H1 (cell line): ENCODE measurements around the gene C2orf78. TPM values are rescaled to one million over a fixed set of nuclear protein-coding genes. Genes with fewer than 3 reads are reported as not detected.

ENCODE experiments used
- CTCF ChIA-PET: fragments of 300-600 bp; sonication (Branson Sonifier 250); formaldehyde crosslinking; loops from one replicate; lab custom pipeline; 2021; ENCODE audit not compliant: partially characterized antibody; lab: Charles Lee
- POLR2A ChIA-PET: fragments of 300-600 bp; sonication (Branson Sonifier 250); formaldehyde crosslinking; loops from one replicate; lab custom pipeline; 2021; ENCODE audit warnings: inconsistent platforms; ENCODE audit not compliant: partially characterized antibody; lab: Charles Lee
- DNase-seq, 2 experiments: peaks; one replicate each; pipeline versions ENCODE4 v3.0.0 to v3.0.0-alpha.2; 2010 to 2022; ENCODE audit warnings: low spot score in 2 of 2, low read depth in 1 of 2, mixed read lengths in 1 of 2
- FAIRE-seq: peaks from 2 replicates; lab custom pipeline; 2011; peaks lifted over from hg19 to GRCh38; lab: Jason Lieb, UNC
- H2AFZ ChIP-seq: 2 replicates; pipeline ENCODE4 v1.8.1; 2012; ENCODE audit warnings: low read length, inconsistent platforms
- H2AK5ac ChIP-seq: 2 replicates; pipeline ENCODE4 v1.6.1; 2013; ENCODE audit warnings: low read depth, low read length
- H2BK120ac ChIP-seq: replicated peaks from 2 replicates; pipeline ENCODE3; 2013; ENCODE audit warnings: low read depth, low read length, inconsistent platforms
- H2BK12ac ChIP-seq: 2 replicates; pipeline ENCODE4 v1.6.1; 2013; ENCODE audit warnings: low read depth, low read length
- H2BK15ac ChIP-seq: 2 replicates; pipeline ENCODE4 v1.6.1; 2013; ENCODE audit warnings: low read length
- H2BK20ac ChIP-seq: 2 replicates; pipeline ENCODE4 v1.6.1; 2013; ENCODE audit warnings: low read length
- H2BK5ac ChIP-seq: 2 replicates; pipeline ENCODE4 v1.6.1; 2013; ENCODE audit warnings: low read depth, low read length
- H3K14ac ChIP-seq: 2 replicates; pipeline ENCODE4 v1.6.1; 2013; ENCODE audit warnings: inconsistent platforms; ENCODE audit not compliant: insufficient read length
- H3K18ac ChIP-seq: 2 replicates; pipeline ENCODE4 v1.6.1; 2013; ENCODE audit warnings: low read length; ENCODE audit errors: extremely low read depth
- H3K23ac ChIP-seq: 2 replicates; pipeline ENCODE4 v1.6.1; 2013; ENCODE audit warnings: inconsistent platforms; ENCODE audit not compliant: insufficient read length
- H3K23me2 ChIP-seq: 2 replicates; pipeline ENCODE4 v1.6.1; 2013; ENCODE audit warnings: low read depth, low read length
- H3K27ac ChIP-seq: 2 replicates; pipeline ENCODE4 v1.6.1; 2011; ENCODE audit warnings: low read depth, low read length, inconsistent platforms
- H3K27me3 ChIP-seq, 4 experiments: replicated peaks in 1 of 4; 1 replicate in 1 of 4; 2 replicates in 3 of 4; pipeline versions ENCODE4 v1.6.1 to v1.8.1; 2011 to 2013; ENCODE audit warnings: low read length in 3 of 4, mild to moderate bottlenecking in 3 of 4, inconsistent platforms in 2 of 4, mixed read lengths in 2 of 4, moderate library complexity in 1 of 4; ENCODE audit not compliant: control insufficient read depth in 3 of 4, insufficient read depth in 3 of 4; ENCODE audit errors: extremely low read depth in 1 of 4
- H3K36me3 ChIP-seq, 4 experiments: 2 replicates each; pipeline versions ENCODE4 v1.6.1 to v1.8.1; 2011 to 2013; ENCODE audit warnings: mild to moderate bottlenecking in 4 of 4, low read length in 3 of 4, moderate library complexity in 2 of 4, control low read depth in 1 of 4, inconsistent platforms in 1 of 4; ENCODE audit not compliant: insufficient read depth in 4 of 4, control insufficient read depth in 2 of 4
- H3K4ac ChIP-seq: replicated peaks from 2 replicates; pipeline ENCODE3; 2013; ENCODE audit warnings: low read length, low read depth, mixed read lengths, inconsistent platforms; ENCODE audit not compliant: insufficient read length
- H3K4me1 ChIP-seq, 4 experiments: replicated peaks in 1 of 4; 1 replicate in 1 of 4; 2 replicates in 3 of 4; pipeline versions ENCODE4 v1.6.1 to v1.8.1; 2011 to 2013; ENCODE audit warnings: low read length in 3 of 4, inconsistent platforms in 2 of 4, mixed read lengths in 1 of 4; ENCODE audit not compliant: insufficient read depth in 4 of 4, control insufficient read depth in 3 of 4
- H3K4me2 ChIP-seq, 2 experiments: 2 replicates each; pipeline versions ENCODE4 v1.6.1 to v1.8.1; 2011 to 2013; ENCODE audit warnings: low read depth in 2 of 2, low read length in 2 of 2, control low read depth in 1 of 2, inconsistent platforms in 1 of 2, mild to moderate bottlenecking in 1 of 2; ENCODE audit not compliant: insufficient read depth in 1 of 2
- H3K4me3 ChIP-seq, 4 experiments: fragments of 200-600, 300-600 bp in 1 of 4; sonication (generic), shearing (Covaris generic), sonication (Bioruptor Twin) in 1 of 4; 2 replicates each; pipeline versions ENCODE4 v1.5.1 to v1.8.1; 2011 to 2016; ENCODE audit warnings: low read length in 4 of 4, low read depth in 3 of 4, control low read depth in 2 of 4, inconsistent platforms in 2 of 4, mild to moderate bottlenecking in 2 of 4, mixed read lengths in 1 of 4, moderate library complexity in 1 of 4; ENCODE audit not compliant: insufficient read depth in 2 of 4; ENCODE audit errors: extremely low read depth in 1 of 4
- H3K56ac ChIP-seq: replicated peaks from 2 replicates; pipeline ENCODE3; 2013; ENCODE audit warnings: low read depth, mild to moderate bottlenecking, mixed read lengths, low read length, inconsistent platforms; ENCODE audit not compliant: insufficient read length
- H3K79me1 ChIP-seq: 2 replicates; pipeline ENCODE4 v1.6.1; 2013; ENCODE audit warnings: low read depth, low read length, control low read depth
- H3K79me2 ChIP-seq, 2 experiments: 2 replicates each; pipeline versions ENCODE4 v1.6.1 to v1.8.1; 2012 to 2013; ENCODE audit warnings: low read length in 2 of 2, mild to moderate bottlenecking in 2 of 2, inconsistent platforms in 1 of 2; ENCODE audit not compliant: insufficient read depth in 2 of 2, control insufficient read depth in 1 of 2
- H3K9ac ChIP-seq, 4 experiments: replicated peaks in 1 of 4; 1 replicate in 1 of 4; 2 replicates in 3 of 4; pipeline versions ENCODE4 v1.6.1 to v1.8.1; 2011 to 2013; ENCODE audit warnings: low read depth in 3 of 4, low read length in 3 of 4, control low read depth in 2 of 4, mild to moderate bottlenecking in 2 of 4, moderate library complexity in 2 of 4, inconsistent platforms in 1 of 4; ENCODE audit errors: extremely low read depth in 1 of 4
- H3K9me3 ChIP-seq, 2 experiments: 2 replicates each; pipeline versions ENCODE4 v1.6.1 to v1.8.1; 2012 to 2013; ENCODE audit warnings: mild to moderate bottlenecking in 2 of 2, moderate library complexity in 2 of 2, control low read depth in 1 of 2, inconsistent platforms in 1 of 2, low read depth in 1 of 2, low read length in 1 of 2, mixed read lengths in 1 of 2; ENCODE audit not compliant: insufficient read depth in 2 of 2
- H4K20me1 ChIP-seq, 2 experiments: replicated peaks in 1 of 2; 2 replicates each; pipeline versions ENCODE3 to v1.8.1; 2011 to 2013; ENCODE audit warnings: inconsistent platforms in 2 of 2, low read length in 2 of 2, mild to moderate bottlenecking in 1 of 2; ENCODE audit not compliant: insufficient read depth in 2 of 2, control insufficient read depth in 1 of 2
- H4K5ac ChIP-seq: 2 replicates; pipeline ENCODE4 v1.6.1; 2013; ENCODE audit warnings: low read length, low read depth, mixed read lengths, inconsistent platforms; ENCODE audit not compliant: insufficient read length
- H4K8ac ChIP-seq: 2 replicates; pipeline ENCODE4 v1.8.0; 2013; ENCODE audit warnings: mild to moderate bottlenecking, moderate library complexity, low read length, inconsistent platforms; ENCODE audit not compliant: insufficient read depth; ENCODE audit errors: extremely low read depth
- H4K91ac ChIP-seq: replicated peaks from 2 replicates; pipeline ENCODE3; 2013; ENCODE audit warnings: low read length, mixed read lengths, inconsistent platforms; ENCODE audit not compliant: insufficient read length
- KDM4A ChIP-seq: IDR thresholded peaks from one replicate; pipeline ENCODE4 v1.7.1; 2012; ENCODE audit warnings: low read depth, mild to moderate bottlenecking, moderate library complexity, low read length, inconsistent platforms; ENCODE audit not compliant: severe bottlenecking
- SAP30 ChIP-seq: fragments of 300-600 bp; sonication (generic); IDR thresholded peaks from 2 replicates; pipeline ENCODE4 v1.7.1; 2012; ENCODE audit warnings: low read length, moderate library complexity, mild to moderate bottlenecking, inconsistent platforms; ENCODE audit not compliant: insufficient read depth, insufficient replicate concordance
- WGBS, 2 experiments: shearing (Covaris generic) in 1 of 2; methylation state at CpG; one replicate each; pipeline versions ENCODE4 v1.1.6 to v1.1.7; 2013 to 2015; ENCODE audit warnings: low lambda C conversion rate in 2 of 2, mixed read lengths in 2 of 2, inconsistent platforms in 1 of 2, low coverage in 1 of 2, missing lambda C conversion rate in 1 of 2; ENCODE audit not compliant: insufficient replicate concordance in 2 of 2, insufficient coverage in 1 of 2, insufficient read length in 1 of 2; ENCODE audit errors: extremely low coverage in 1 of 2, missing lambda C conversion rate in 1 of 2; 5-methylcytosine and 5-hydroxymethylcytosine counted together
- polyA plus RNA-seq, 7 experiments: library from polyadenylated mRNA; depleted of rRNA in 3 of 7; stranded (reverse) in 5 of 7; unstranded in 2 of 7; fragments of >200 nt in 5 of 7; fragments of 200-250 nt in 2 of 7; gene quantifications; 1 replicate in 5 of 7; 2 replicates in 1 of 7; 4 replicates in 1 of 7; pipeline versions ENCODE4 v1.2.1 to v1.2.3, GENCODE V29; 2011 to 2013; ENCODE audit warnings: missing spikeins in 2 of 7, mixed read lengths in 2 of 7
- total RNA-seq: library from RNA; stranded (reverse); fragmentation: NEBNext Ultra II Directional; extraction: Animal tissue kit (Norgen Biotek cat#: 25700); gene quantifications from 2 replicates; pipeline ENCODE4 v1.2.1, GENCODE V29; 2021

Gene C2orf78
- total and polyA plus RNA-seq, 2 of the 8 experiments (the other 6 are each of a cell fraction or from before 2014, with no cell fraction given) = 0.39 to 0.89 TPM

DNA sequence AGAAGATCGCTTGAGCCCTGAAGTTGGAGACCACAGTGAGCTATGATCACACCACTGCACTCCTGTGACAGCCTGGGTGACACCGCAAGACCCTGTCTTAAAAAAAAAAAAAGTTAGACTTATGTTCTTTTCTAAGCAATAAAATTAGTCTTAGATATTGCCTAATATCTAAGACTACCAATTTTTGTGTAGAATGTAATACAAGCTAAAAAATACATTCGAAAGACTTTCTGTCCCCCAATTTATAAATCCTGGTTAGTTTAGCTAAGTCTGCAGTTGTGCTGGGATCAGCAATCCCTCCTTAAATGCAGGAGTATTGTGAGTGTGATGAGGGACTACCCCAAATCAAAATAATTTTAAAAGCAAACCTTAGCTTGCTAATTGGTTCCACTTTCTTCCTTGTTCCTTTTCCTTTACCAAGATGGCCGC is 44.4 kb downstream of the C2orf78 start:
- H3K9ac ChIP-seq = no peak overlapping the region; a peak in 1 of 7 replicates
- no peak overlapping the region for H4K8ac ChIP-seq
- no peak overlapping the region for H3K27ac ChIP-seq
- POLR2A ChIA-PET = interaction anchor here (0.7 to 1.2 kb wide), 9 partner anchors 10 to 370 kb away, joined by 3 to 7 read pairs (median 4); partner anchors contain the start of genes MTHFD2 and TPRKB
- H3K27me3 ChIP-seq = peaks cover 0 to 7% (median 1%) of the 10 kb centered on the region in 4 experiments; a peak in 4 of 7 replicates
- H3K23me2 ChIP-seq = peaks cover 5% of the 10 kb centered on the region
- 0 out of 2 replicates have a peak overlapping the region, but pooled peaks have one; percentile 51 for H3K18ac ChIP-seq
- peak overlapping the region; percentile 67 for H3K4me2 ChIP-seq
- H3K4me3 ChIP-seq = peak overlapping the region; percentile 75 to 91 (median 89)
- H4K20me1 ChIP-seq = peaks cover 0 to 2% of the 10 kb centered on the region in 2 experiments
- H3K56ac ChIP-seq = no peak overlapping the region
- H3K4ac ChIP-seq = no peak overlapping the region
- no peak overlapping the region for H2BK5ac ChIP-seq
- DNase-seq = no peak
- TF ChIP-seq KDM4A = peak; percentile 61
- TF ChIP-seq SAP30 = no peak
- TF ChIP-seq, all 59 proteins: peak for 1
- Histone ChIP-seq H2AFZ (peak overlapping the region; percentile 97), H4K5ac (peak overlapping the region; percentile 93), H3K36me3 (peaks cover 0 to 22% (median 8%) of the 10 kb centered on the region in 4 experiments; a peak in 6 of 8 replicates), H3K9me3 (no peaks in the 10 kb centered on the region), H3K79me2 (peaks cover 0 to 26% of the 10 kb centered on the region in 2 experiments; a peak in 2 of 4 replicates), H3K14ac (no peak overlapping the region), H2BK120ac (no peak overlapping the region), H2BK15ac (no peak overlapping the region), H3K79me1 (peaks cover 8% of the 10 kb centered on the region; the same call in 1 of the 2 replicates), H3K23ac (no peak overlapping the region), H3K4me1 (peaks cover 0 to 2% (median 0%) of the 10 kb centered on the region in 4 experiments; a peak in 2 of 7 replicates), H2AK5ac (no peak overlapping the region), H4K91ac (no peak overlapping the region), H2BK20ac (no peak overlapping the region), H2BK12ac (no peak overlapping the region)
- 67% methylated on average over 4 of the region's 4 CpGs; no CpG with 5 or more reads in 1 of the 2 experiments for WGBS, 2 experiments
- CTCF ChIA-PET = interaction anchor here (0.6 to 2.6 kb wide), 12 partner anchors 11 to 732 kb away, joined by 3 to 15 read pairs (median 3); partner anchors contain the start of genes DGUOK and MOB1A
- FAIRE-seq = no peak
